Thyroid gland (tissue), 4 donors: ENCODE data around the gene ETV5.

Experiments used
- CTCF ChIP-seq, 6 experiments: fragments of 200-600 bp in 3 of 6; fragments of 450-650 bp in 3 of 6; sonication (generic) in 3 of 6; IDR thresholded peaks; one replicate each; pipeline ENCODE4 v1.5.1; 2016 to 2019; ENCODE audit warnings: antibody characterized with exemption in 6 of 6, mild to moderate bottlenecking in 2 of 6, inconsistent platforms in 1 of 6, moderate library complexity in 1 of 6
- POLR2A ChIP-seq, 2 donors: fragments of 450-650 bp; IDR thresholded peaks; one replicate each; pipeline ENCODE4 v1.6.1; 2017; ENCODE audit warnings: antibody characterized with exemption in 2 of 2, mild to moderate bottlenecking in 2 of 2, moderate library complexity in 1 of 2

GRCh38 chr3:186001842-186002241 is 107.0 kb downstream of the ETV5 start:
- TF ChIP-seq CTCF (IDR thresholded peaks at IDR 0.05): no peak
- TF ChIP-seq POLR2A (IDR thresholded peaks at IDR 0.05): no peak
